HG02981 (cell line): ENCODE measurements around the gene AGAP4.
"Not testable (repeated sequence)": the region's sequence is repeated elsewhere in the genome, so short reads cannot be mapped to it uniquely, and the experiment has no call there.

Experiments used
- ATAC-seq: cut with Tn5 transposase; IDR thresholded peaks from one replicate; pipeline ENCODE4 v1.9.1; 2021; ENCODE audit warnings: mild to moderate bottlenecking, moderate library complexity; ENCODE audit not compliant: unreplicated experiment

The AGAP4 gene

GRCh38 chr10:45794761-45795160 is 52.5 kb downstream of the AGAP4 start:
- ATAC-seq: not testable (repeated sequence)

GRCh38 chr10:45790694-45791426 is 56.4 kb downstream of the AGAP4 start:
- ATAC-seq: not testable (repeated sequence)

- not testable (repeated sequence) for ATAC-seq
These were observed 57.3 kb downstream of the AGAP4 start for GRCh38 chr10:45789991-45790390.

GRCh38 chr10:45787212-45787741 is 60.0 kb downstream of the AGAP4 start:
- ATAC-seq: not testable (repeated sequence)

GRCh38 chr10:45786217-45786616 is 61.1 kb downstream of the AGAP4 start:
- not testable (repeated sequence) for ATAC-seq
